KOPT-K1 (cell line): Measurements from ENCODE around the gene YKT6.

Source experiments
- H3K27ac ChIP-seq: fragments of 200-600 bp; sonication (generic); 2 replicates; pipeline ENCODE4 v1.5.1; 2016; ENCODE audit warnings: antibody characterized with exemption, mild to moderate bottlenecking, low read depth, low read length; ENCODE audit not compliant: poor library complexity, severe bottlenecking
- H3K36me3 ChIP-seq: fragments of 200-600 bp; sonication (generic); 2 replicates; pipeline ENCODE4 v1.5.1; 2017; ENCODE audit warnings: antibody characterized with exemption, mild to moderate bottlenecking, low read length, moderate library complexity; ENCODE audit not compliant: insufficient read depth
- H3K9me3 ChIP-seq: fragments of 200-600 bp; sonication (generic); 2 replicates; pipeline ENCODE4 v1.5.1; 2017; ENCODE audit warnings: antibody characterized with exemption, low read length, mild to moderate bottlenecking; ENCODE audit not compliant: insufficient read depth, poor library complexity, severe bottlenecking

YKT6 gene

GRCh38 chr7:44225566-44226395, 25.0 kb downstream of the YKT6 start:
- Histone ChIP-seq H3K9me3 (no peaks in the 10 kb centered on the region), H3K27ac (no peak overlapping the region), H3K36me3 (no peaks in the 10 kb centered on the region)

- Histone ChIP-seq H3K36me3 (no peaks in the 10 kb centered on the region), H3K27ac (no peak overlapping the region), H3K9me3 (no peaks in the 10 kb centered on the region)
These were observed 25.6 kb downstream of the YKT6 start for GRCh38 chr7:44226396-44226753.

GRCh38 chr7:44227911-44228310, 27.1 kb downstream of the YKT6 start:
- H3K36me3 ChIP-seq: no peaks in the 10 kb centered on the region

GRCh38 chr7:44228571-44229350, 28.0 kb downstream of the YKT6 start:
- H3K9me3 ChIP-seq: no peaks in the 10 kb centered on the region
- no peak overlapping the region for H3K27ac ChIP-seq
- no peaks in the 10 kb centered on the region for H3K36me3 ChIP-seq

More at GRCh38 chr7:44227911-44228310, 27.1 kb downstream of the YKT6 start:
- Histone ChIP-seq H3K27ac (no peak overlapping the region), H3K9me3 (no peaks in the 10 kb centered on the region)

GRCh38 chr7:44229546-44230105, 28.8 kb downstream of the YKT6 start:
- no peaks in the 10 kb centered on the region for H3K9me3 ChIP-seq
- no peaks in the 10 kb centered on the region for H3K36me3 ChIP-seq
- H3K27ac ChIP-seq: no peak overlapping the region

- no peak overlapping the region for H3K27ac ChIP-seq
These were observed 29.5 kb downstream of the YKT6 start for GRCh38 chr7:44230286-44230685.

GRCh38 chr7:44231088-44231487, 30.3 kb downstream of the YKT6 start:
- no peaks in the 10 kb centered on the region for H3K9me3 ChIP-seq
- H3K36me3 ChIP-seq: no peaks in the 10 kb centered on the region
- H3K27ac ChIP-seq: no peak overlapping the region

More at GRCh38 chr7:44230286-44230685, 29.5 kb downstream of the YKT6 start:
- Histone ChIP-seq H3K36me3 (no peaks in the 10 kb centered on the region), H3K9me3 (no peaks in the 10 kb centered on the region)

- Histone ChIP-seq H3K27ac (no peak overlapping the region), H3K36me3 (no peaks in the 10 kb centered on the region), H3K9me3 (no peaks in the 10 kb centered on the region)
These were observed 31.6 kb downstream of the YKT6 start for GRCh38 chr7:44232396-44232795.

- Histone ChIP-seq H3K36me3 (no peaks in the 10 kb centered on the region), H3K9me3 (no peaks in the 10 kb centered on the region)
These were observed 32.3 kb downstream of the YKT6 start for GRCh38 chr7:44232901-44233715.

GRCh38 chr7:44235066-44235465, 34.3 kb downstream of the YKT6 start:
- Histone ChIP-seq H3K9me3 (no peaks in the 10 kb centered on the region), H3K27ac (no peak overlapping the region), H3K36me3 (no peaks in the 10 kb centered on the region)

More at GRCh38 chr7:44232901-44233715, 32.3 kb downstream of the YKT6 start:
- no peak overlapping the region for H3K27ac ChIP-seq

GRCh38 chr7:44235582-44236332, 35.0 kb downstream of the YKT6 start:
- H3K36me3 ChIP-seq: no peaks in the 10 kb centered on the region
- no peaks in the 10 kb centered on the region for H3K9me3 ChIP-seq
- H3K27ac ChIP-seq: no peak overlapping the region

GRCh38 chr7:44236333-44236728, 35.6 kb downstream of the YKT6 start:
- Histone ChIP-seq H3K9me3 (no peaks in the 10 kb centered on the region), H3K36me3 (no peaks in the 10 kb centered on the region), H3K27ac (no peak overlapping the region)

GRCh38 chr7:44237696-44238095, 36.9 kb downstream of the YKT6 start:
- Histone ChIP-seq H3K36me3 (no peaks in the 10 kb centered on the region), H3K27ac (no peak overlapping the region), H3K9me3 (no peaks in the 10 kb centered on the region)

GRCh38 chr7:44238116-44238695, 37.4 kb downstream of the YKT6 start:
- Histone ChIP-seq H3K27ac (no peak overlapping the region), H3K9me3 (no peaks in the 10 kb centered on the region), H3K36me3 (no peaks in the 10 kb centered on the region)
